Melanocyte of skin (primary cell): ENCODE measurements around the gene B3GALT5. TPM values are rescaled to one million over a fixed set of nuclear protein-coding genes. Genes with fewer than 3 reads are reported as not detected.

ENCODE experiments used
- total RNA-seq, 2 donors: library from RNA; depleted of rRNA; stranded (reverse); fragments of >200 nt; gene quantifications; 2 replicates each; pipeline ENCODE4 v1.2.3, GENCODE V29; 2012

B3GALT5 gene, protein sequence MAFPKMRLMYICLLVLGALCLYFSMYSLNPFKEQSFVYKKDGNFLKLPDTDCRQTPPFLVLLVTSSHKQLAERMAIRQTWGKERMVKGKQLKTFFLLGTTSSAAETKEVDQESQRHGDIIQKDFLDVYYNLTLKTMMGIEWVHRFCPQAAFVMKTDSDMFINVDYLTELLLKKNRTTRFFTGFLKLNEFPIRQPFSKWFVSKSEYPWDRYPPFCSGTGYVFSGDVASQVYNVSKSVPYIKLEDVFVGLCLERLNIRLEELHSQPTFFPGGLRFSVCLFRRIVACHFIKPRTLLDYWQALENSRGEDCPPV
- total RNA-seq: under 1 TPM in 1 of 2 donors, not detected in 1; under 0.01 TPM

DNA sequence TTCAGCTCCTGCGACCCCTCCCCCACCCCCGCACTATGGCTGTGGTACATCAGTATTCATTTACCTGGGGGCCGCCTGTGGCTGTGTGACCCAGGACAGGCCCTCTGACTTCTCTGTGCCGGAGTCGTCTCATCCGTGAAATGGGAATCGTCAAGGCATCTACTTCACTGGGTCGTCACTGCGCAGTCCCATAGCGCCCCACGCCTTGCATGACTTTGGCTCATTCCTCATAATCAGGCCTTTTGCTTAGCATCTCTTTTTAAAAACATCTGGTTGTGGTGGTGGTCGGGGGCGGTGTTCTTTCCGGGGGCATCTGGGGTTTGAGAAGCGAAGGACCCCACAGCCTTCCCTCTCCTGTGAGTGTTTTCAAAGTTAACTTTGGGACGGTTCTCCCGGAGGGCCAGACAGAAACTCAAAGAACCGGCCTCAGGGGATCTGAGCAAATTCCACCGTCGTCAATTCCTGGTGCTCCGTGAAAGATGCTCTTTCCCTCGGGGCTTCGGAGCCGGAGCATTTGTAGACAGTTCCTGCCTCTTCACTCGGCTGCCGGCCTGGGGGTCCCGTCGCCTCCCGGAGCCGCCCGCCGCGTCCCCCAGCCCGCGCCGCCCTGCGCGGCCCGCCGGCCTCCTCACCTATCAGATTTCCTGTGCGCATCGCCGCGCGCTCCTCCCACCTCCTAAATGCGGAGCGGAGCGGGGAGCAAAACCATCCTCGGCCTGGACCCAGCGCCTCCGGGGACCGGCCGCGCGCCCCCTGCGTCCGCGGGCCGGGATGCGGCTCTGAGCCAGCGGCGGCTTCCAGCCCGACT, at the start of gene B3GALT5:
TSS of gene B3GALT5 (plus strand) at position 708 of the 808 bp plus-strand sequence. CDS start 47,620 bp downstream, outside the sequence.

Other genes with a start within 250 kb of the B3GALT5 start
- 1 to 10 TPM in 1 of 2 donors, under 1 TPM in 1; 0.33 to 1.0 TPM for gene LCA5L, start 167.2 kb upstream of the B3GALT5 start, total RNA-seq
- 1 to 10 TPM in 1 of 2 donors, under 1 TPM in 1; 1.00 to 2.1 TPM for gene SH3BGR, start 161.0 kb upstream of the B3GALT5 start, total RNA-seq
- under 1 TPM in 1 of 2 donors, not detected in 1; under 0.01 TPM for gene IGSF5, start 132.2 kb downstream of the B3GALT5 start, total RNA-seq